ENCODE measurements around the gene AK8. TPM values are rescaled to one million over a fixed set of nuclear protein-coding genes. Genes with fewer than 3 reads are reported as not detected.

AK8 gene
- total RNA-seq, 1 experiment from 2014 or later: 0.42 TPM

DNA sequence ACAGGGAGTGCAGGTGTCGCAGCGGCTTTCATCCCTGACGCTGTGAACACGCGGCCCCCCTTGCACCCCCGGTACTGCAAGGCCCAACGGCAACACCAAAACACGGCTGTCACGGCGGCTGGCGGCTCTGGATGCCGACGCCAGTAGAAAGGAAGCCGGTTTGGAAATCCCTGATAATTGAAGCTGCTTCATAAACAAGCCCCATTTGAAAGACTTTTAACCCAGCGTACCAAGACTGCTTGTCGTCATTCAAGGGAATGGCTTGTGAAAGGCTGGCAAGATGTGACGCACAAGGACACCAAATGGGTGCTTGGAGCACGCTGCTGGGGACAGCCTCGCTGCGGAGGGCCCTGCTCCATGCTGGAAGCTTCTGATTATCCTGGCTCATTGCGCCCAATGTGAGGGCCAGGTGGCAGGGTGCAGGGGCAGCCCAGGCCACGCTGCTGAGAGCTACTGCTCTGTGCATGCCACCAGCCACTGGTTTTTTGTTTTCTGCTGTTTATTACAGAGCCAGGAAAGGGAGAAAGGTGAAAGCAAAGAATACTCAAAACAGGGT is 144.7 kb downstream of the AK8 start:
- H3K36me3 Mint-ChIP-seq (ENCODE audit: insufficient read depth, unreplicated experiment): no peaks in the 10 kb centered on the region
- BruUV-seq (replicated peaks): no TSS peak
- H3K4me3 Mint-ChIP-seq (ENCODE audit: unreplicated experiment): no peak overlapping the region
- H3K4me1 Mint-ChIP-seq (ENCODE audit: insufficient read depth, unreplicated experiment): no peaks in the 10 kb centered on the region
- H3K9me3 Mint-ChIP-seq (ENCODE audit: unreplicated experiment): no peaks in the 10 kb centered on the region
- H3K27ac Mint-ChIP-seq (ENCODE audit: low read depth, unreplicated experiment): no peak overlapping the region
- H3K27me3 Mint-ChIP-seq (ENCODE audit: insufficient read depth, unreplicated experiment): peaks cover 29% of the 10 kb centered on the region
- DNase-seq (ENCODE audit: unreplicated experiment): no peak
- intact Hi-C loops (cut with micrococcal nuclease): no loop called here
- TF ChIP-seq, protein P1, sequence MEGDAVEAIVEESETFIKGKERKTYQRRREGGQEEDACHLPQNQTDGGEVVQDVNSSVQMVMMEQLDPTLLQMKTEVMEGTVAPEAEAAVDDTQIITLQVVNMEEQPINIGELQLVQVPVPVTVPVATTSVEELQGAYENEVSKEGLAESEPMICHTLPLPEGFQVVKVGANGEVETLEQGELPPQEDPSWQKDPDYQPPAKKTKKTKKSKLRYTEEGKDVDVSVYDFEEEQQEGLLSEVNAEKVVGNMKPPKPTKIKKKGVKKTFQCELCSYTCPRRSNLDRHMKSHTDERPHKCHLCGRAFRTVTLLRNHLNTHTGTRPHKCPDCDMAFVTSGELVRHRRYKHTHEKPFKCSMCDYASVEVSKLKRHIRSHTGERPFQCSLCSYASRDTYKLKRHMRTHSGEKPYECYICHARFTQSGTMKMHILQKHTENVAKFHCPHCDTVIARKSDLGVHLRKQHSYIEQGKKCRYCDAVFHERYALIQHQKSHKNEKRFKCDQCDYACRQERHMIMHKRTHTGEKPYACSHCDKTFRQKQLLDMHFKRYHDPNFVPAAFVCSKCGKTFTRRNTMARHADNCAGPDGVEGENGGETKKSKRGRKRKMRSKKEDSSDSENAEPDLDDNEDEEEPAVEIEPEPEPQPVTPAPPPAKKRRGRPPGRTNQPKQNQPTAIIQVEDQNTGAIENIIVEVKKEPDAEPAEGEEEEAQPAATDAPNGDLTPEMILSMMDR (IDR thresholded peaks at IDR 0.05; ENCODE audit: unreplicated experiment): no peak
- ChIA-PET POLR2A (interaction anchor here (0.5 kb wide), 1 partner anchor 440 kb away, joined by 3 read pairs; no protein-coding TSS in a partner anchor), CTCF (interaction anchor here (0.9 to 1.2 kb wide), 2 partner anchors 26 to 72 kb away, joined by 3 read pairs; no protein-coding TSS in a partner anchor)

DNA sequence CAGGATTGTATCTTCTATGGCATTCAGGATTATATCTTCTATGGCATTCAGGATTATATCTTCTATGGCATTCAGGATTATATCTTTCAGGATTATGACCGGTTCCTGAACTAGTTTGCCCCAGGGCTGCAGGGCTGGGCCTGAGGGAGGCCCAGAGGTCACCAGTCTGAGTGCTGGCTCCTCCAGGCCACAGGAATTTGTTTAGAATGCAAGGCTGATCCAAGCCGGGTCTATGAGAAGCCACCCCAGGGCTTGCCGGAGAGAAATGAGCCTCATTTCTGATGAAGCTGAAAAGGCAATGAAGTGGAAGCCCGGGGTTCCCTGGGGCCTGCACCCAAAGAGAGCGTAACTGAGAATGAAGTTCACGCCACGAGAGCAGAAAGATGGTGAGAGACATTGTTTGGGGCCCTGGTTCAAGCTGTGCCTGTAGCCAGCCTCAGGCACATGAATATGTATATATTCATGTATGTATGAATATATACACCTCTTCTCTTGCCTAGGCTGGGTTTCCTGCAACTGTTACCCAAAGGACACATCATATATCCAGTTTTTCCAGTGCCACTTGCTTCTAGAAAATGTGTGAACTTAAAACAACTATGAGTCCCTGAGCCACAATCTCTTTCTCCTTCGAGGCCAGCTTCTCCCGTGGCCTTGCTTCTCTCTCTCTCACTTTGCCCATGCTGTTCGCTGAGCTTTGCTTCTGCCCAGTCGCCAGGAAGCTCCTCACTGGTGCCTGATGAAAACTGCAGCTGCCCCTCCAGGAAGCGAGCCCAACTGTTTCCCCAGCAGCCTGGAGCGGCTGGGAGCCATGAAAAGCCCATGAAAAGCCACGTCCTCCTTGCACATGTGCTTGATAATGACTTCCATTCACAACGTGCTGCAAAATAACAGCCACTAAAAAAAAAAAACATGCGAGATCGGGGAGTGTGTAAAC is 145.5 kb downstream of the AK8 start:
- CTCF ChIA-PET: interaction anchor here (0.9 kb wide), 1 partner anchor 72 kb away, joined by 3 read pairs; no protein-coding TSS in a partner anchor
- peaks cover 36% of the 10 kb centered on the region for H3K27me3 Mint-ChIP-seq (ENCODE audit: insufficient read depth, unreplicated experiment)

DNA sequence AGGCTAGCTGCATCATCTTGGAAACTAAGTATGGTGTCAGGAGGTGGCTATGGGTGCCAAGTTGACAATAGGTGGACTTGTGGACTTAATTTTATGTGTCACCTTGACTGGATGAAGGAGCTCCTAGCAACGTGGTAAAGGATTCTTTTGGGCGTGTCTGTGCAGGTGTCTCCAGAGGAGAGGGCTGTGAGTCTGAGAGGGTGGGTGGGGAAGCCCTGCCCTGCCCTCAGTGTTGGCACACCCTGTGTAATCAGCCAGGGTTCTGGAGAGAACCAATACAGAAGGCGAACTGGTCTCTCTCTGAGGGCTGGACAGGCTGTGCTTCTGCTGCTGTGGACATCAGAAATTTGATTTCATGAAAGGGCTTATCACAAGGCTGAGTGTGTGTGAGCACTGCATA is 146.9 kb downstream of the AK8 start:
- POLR2A ChIA-PET: no interaction called here
- Mint-ChIP-seq H3K4me1 (ENCODE audit: insufficient read depth, unreplicated experiment) (no peaks in the 10 kb centered on the region), H3K36me3 (ENCODE audit: insufficient read depth, unreplicated experiment) (no peaks in the 10 kb centered on the region), H3K27ac (ENCODE audit: low read depth, unreplicated experiment) (no peak overlapping the region), H3K9me3 (ENCODE audit: unreplicated experiment) (no peaks in the 10 kb centered on the region), H3K27me3 (ENCODE audit: insufficient read depth, unreplicated experiment) (peaks cover 48% of the 10 kb centered on the region), H3K4me3 (ENCODE audit: unreplicated experiment) (no peak overlapping the region)
- intact Hi-C loops (cut with micrococcal nuclease): no loop called here
- TF ChIP-seq, protein P1 (IDR thresholded peaks at IDR 0.05; ENCODE audit: unreplicated experiment): no peak
- DNase-seq (ENCODE audit: unreplicated experiment): no peak
- BruUV-seq (replicated peaks): no TSS peak
- CTCF ChIA-PET: no interaction called here

More for the DNA sequence above, 145.5 kb downstream of the AK8 start:
- no peak for DNase-seq (ENCODE audit: unreplicated experiment)
- Mint-ChIP-seq H3K9me3 (ENCODE audit: unreplicated experiment) (no peaks in the 10 kb centered on the region), H3K4me3 (ENCODE audit: unreplicated experiment) (no peak overlapping the region), H3K36me3 (ENCODE audit: insufficient read depth, unreplicated experiment) (no peaks in the 10 kb centered on the region), H3K4me1 (ENCODE audit: insufficient read depth, unreplicated experiment) (no peaks in the 10 kb centered on the region), H3K27ac (ENCODE audit: low read depth, unreplicated experiment) (no peak overlapping the region)
- POLR2A ChIA-PET: no interaction called here
- TF ChIP-seq, protein P1 (IDR thresholded peaks at IDR 0.05; ENCODE audit: unreplicated experiment): no peak
- no TSS peak for BruUV-seq (replicated peaks)
- intact Hi-C loops (cut with micrococcal nuclease): no loop called here
